Measurements from ENCODE around the gene ZNF112. TPM values are rescaled to one million over a fixed set of nuclear protein-coding genes. Genes with fewer than 3 reads are reported as not detected.

The ZNF112 gene
- total and polyA plus RNA-seq, 7 donors, result 0.69 to 8.9 (median 3.3) TPM

- Histone ChIP-seq H3K4me3 (no peak overlapping the region), H3K36me3 (no peaks in the 10 kb centered on the region), H3K27me3 (no peaks in the 10 kb centered on the region), H3K27ac (no peak overlapping the region), H3K4me1 (peaks cover 0 to 12% (median 10%) of the 10 kb centered on the region in 4 donors), H3K9me3 (peaks cover 0 to 7% (median 3%) of the 10 kb centered on the region in 4 donors)
- intact Hi-C loops (cut with DNase I), result no loop called here
- DNase-seq, result no peak
- WGBS, 2 donors, result 91% methylated on average over 3 of the region's 3 CpGs
- no peak for TF ChIP-seq EP300 (IDR thresholded peaks at IDR 0.05)
- TF ChIP-seq, protein P1, sequence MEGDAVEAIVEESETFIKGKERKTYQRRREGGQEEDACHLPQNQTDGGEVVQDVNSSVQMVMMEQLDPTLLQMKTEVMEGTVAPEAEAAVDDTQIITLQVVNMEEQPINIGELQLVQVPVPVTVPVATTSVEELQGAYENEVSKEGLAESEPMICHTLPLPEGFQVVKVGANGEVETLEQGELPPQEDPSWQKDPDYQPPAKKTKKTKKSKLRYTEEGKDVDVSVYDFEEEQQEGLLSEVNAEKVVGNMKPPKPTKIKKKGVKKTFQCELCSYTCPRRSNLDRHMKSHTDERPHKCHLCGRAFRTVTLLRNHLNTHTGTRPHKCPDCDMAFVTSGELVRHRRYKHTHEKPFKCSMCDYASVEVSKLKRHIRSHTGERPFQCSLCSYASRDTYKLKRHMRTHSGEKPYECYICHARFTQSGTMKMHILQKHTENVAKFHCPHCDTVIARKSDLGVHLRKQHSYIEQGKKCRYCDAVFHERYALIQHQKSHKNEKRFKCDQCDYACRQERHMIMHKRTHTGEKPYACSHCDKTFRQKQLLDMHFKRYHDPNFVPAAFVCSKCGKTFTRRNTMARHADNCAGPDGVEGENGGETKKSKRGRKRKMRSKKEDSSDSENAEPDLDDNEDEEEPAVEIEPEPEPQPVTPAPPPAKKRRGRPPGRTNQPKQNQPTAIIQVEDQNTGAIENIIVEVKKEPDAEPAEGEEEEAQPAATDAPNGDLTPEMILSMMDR (IDR thresholded peaks at IDR 0.05), result no peak
- no peak for TF ChIP-seq POLR2A (IDR thresholded peaks at IDR 0.05)
- TF ChIP-seq POLR2AphosphoS5 (IDR thresholded peaks at IDR 0.05), result no peak
Observed at GRCh38 chr19:44308011-44308410, 48.5 kb downstream of the ZNF112 start.

DNA sequence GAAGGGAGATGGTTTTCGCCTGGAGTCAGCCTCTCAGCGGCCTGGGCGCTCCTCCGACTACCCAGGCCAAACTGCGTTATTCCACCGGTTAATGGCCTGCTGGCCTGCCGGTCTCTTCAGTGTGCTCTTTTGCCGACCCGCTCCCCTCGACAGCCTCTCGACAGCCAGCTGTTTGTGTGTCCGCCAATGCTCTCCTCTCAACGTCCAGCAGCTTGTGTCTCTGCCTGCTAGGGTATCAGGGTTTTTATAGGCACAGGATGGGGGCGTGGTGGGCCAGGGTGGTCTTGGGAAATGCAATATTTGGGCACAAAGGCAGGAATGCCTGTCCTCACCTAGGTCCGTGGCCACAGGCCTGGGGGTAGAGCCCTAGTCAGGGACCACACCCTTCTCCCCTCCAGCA lies 50.2 kb downstream of the ZNF112 start:
- H3K36me3 ChIP-seq, result peaks cover 0 to 13% (median 6%) of the 10 kb centered on the region in 4 donors
- H3K4me1 ChIP-seq, result peaks cover 0 to 12% (median 10%) of the 10 kb centered on the region in 4 donors
- H3K27ac ChIP-seq, result no peak overlapping the region
- H3K27me3 ChIP-seq, result no peaks in the 10 kb centered on the region
- peaks cover 0 to 7% (median 1%) of the 10 kb centered on the region in 4 donors for H3K9me3 ChIP-seq
- intact Hi-C loops (cut with DNase I), result no loop called here
- DNase-seq, result no peak
- no peak overlapping the region for H3K4me3 ChIP-seq
- 87 to 92% methylated on average over 15 of the region's 15 CpGs for WGBS, 2 donors
- TF ChIP-seq POLR2A (IDR thresholded peaks at IDR 0.05) (no peak), POLR2AphosphoS5 (IDR thresholded peaks at IDR 0.05) (no peak), EP300 (IDR thresholded peaks at IDR 0.05) (no peak)
- TF ChIP-seq, protein P1 (IDR thresholded peaks at IDR 0.05), result no peak

DNA sequence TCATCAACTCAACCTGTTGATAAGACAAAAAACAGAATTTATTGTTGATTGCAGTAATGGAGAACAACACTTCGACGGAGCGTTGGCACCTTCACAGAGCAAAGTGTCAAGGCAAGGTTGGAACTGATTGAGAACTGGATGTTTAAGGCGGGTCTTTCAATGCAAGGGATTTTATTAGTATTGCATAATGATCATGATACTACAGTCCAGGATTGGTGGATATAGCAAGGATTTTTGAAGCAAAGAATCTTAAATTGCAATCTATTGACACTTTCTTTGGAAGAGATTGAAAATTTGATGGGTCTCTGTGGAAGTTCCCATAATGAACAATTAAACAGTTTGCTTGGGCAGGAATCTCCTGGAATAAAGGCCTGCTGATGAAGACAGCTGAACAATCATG lies 51.0 kb downstream of the ZNF112 start:
- Histone ChIP-seq H3K4me1 (peaks cover 0 to 12% (median 10%) of the 10 kb centered on the region in 4 donors), H3K9me3 (peaks cover 0 to 7% (median 0%) of the 10 kb centered on the region in 4 donors), H3K27me3 (no peaks in the 10 kb centered on the region), H3K4me3 (peak overlapping the region in 3 of 4 donors; percentile 77 to 84 (median 80)), H3K36me3 (peaks cover 0 to 19% (median 8%) of the 10 kb centered on the region in 4 donors), H3K27ac (peak overlapping the region in 3 of 4 donors; percentile 89)
- 85 to 95% methylated on average over 4 of the region's 4 CpGs for WGBS, 2 donors
- DNase-seq, result no peak
- TF ChIP-seq, protein P1 (IDR thresholded peaks at IDR 0.05), result no peak
- TF ChIP-seq POLR2A (IDR thresholded peaks at IDR 0.05), result no peak
- TF ChIP-seq POLR2AphosphoS5 (IDR thresholded peaks at IDR 0.05), result no peak
- TF ChIP-seq EP300 (IDR thresholded peaks at IDR 0.05), result no peak
- intact Hi-C loops (cut with DNase I), result loop anchor here (2.0 kb wide), 3 partner anchors 51 to 193 kb away; partner anchors contain the start of genes ZNF112, ZNF225 and ZNF227

DNA sequence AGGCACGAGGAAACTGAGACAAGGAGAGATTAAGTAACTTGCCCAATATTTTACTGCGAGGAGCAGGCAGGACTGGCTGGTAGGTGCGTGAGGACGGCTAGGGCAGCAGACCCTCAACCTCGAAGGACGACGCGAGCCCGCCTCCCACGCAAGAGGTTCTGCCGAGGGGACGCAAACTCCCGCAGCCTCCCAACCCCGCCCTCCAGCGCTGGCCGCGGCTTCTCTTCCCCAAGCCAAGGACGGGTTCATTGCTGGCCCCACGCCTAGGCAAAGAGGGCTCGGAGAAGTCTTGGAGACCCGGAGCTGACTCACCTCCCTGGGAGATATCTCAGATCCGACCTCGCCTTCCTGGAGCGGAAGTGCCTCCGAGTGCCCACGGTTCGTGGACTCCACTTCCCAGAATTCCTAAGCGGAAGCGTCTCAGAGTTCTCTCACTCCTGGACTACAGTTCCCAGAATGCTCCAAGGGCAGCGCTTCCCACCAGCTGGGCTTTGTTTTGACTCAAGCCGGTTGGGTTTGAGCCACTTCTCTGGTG lies 51.8 kb downstream of the ZNF112 start, which contains the start of gene ZNF235:
Gene ZNF235 (minus strand): TSS at position 367 of the 535 bp plus-strand sequence. CDS start 1,621 bp downstream, outside the sequence.
- Histone ChIP-seq H3K9me3 (peaks cover 0 to 7% (median 0%) of the 10 kb centered on the region in 4 donors), H3K36me3 (peaks cover 0 to 26% (median 14%) of the 10 kb centered on the region in 4 donors), H3K4me3 (peak within 1 kb of the TSS; percentile 57 to 84 (median 78)), H3K27me3 (no peaks in the 10 kb centered on the region), H3K4me1 (peaks cover 0 to 12% (median 10%) of the 10 kb centered on the region in 4 donors), H3K27ac (peak within 1 kb of the TSS; percentile 76 to 89 (median 89))
- DNase-seq, result peak; percentile 95
- TF ChIP-seq POLR2AphosphoS5 (IDR thresholded peaks at IDR 0.05) (peak; percentile 26 to 87 (median 81)), POLR2A (IDR thresholded peaks at IDR 0.05) (peak; percentile 32 to 42), EP300 (IDR thresholded peaks at IDR 0.05) (no peak)
- TF ChIP-seq, protein P1 (IDR thresholded peaks at IDR 0.05), result no peak
- intact Hi-C loops (cut with DNase I), result loop anchor here (2.0 kb wide), 3 partner anchors 52 to 192 kb away; partner anchors contain the start of genes ZNF112, ZNF225 and ZNF227
- WGBS, 2 donors, result 0% methylated on average over 31 of the region's 31 CpGs

All from sigmoid colon (tissue), 7 donors.